ENCODE measurements around the gene PSMF1. TPM values are rescaled to one million over a fixed set of nuclear protein-coding genes. Genes with fewer than 3 reads are reported as not detected.

The PSMF1 gene
- total RNA-seq, 1 experiment from 2014 or later = 153 TPM

DNA sequence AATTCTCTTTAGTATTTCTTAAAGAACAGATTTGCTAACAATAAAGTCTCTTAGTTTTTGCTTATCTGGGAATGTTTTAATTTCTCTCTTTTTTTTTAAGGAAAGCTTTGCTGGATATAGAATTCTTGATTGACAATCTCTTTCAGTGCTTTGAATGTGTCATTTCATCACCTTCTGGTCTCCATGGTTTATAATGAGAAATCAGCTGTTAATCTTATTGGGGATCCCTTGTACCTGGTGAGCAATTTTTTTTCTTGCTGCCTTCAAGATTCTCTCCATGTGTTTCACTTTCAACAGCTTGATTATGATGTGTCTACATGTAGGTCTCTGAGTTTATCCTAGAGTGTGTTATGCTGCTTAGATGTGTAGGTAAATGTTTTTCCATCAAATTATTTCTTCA lies 16.4 kb upstream of the PSMF1 start:
- no peak overlapping the region for H3K4me3 ChIP-seq (replicated peaks in 1 of 2; ENCODE audit: low read depth in 1 of 2, low read length in 2 of 2)
- no peaks in the 10 kb centered on the region for H4K20me1 ChIP-seq (ENCODE audit: insufficient read depth)
- H2AFZ ChIP-seq (ENCODE audit: low read depth, low read length, poor library complexity, severe bottlenecking) = no peak overlapping the region
- intact Hi-C loops (cut with micrococcal nuclease) = loop anchor here (10.0 kb wide), 1 partner anchor 127 kb away; no protein-coding TSS in a partner anchor
- H3K79me2 ChIP-seq (ENCODE audit: insufficient read depth, low read length) = no peaks in the 10 kb centered on the region
- no peaks in the 10 kb centered on the region for H3K36me3 ChIP-seq (ENCODE audit: control insufficient read depth in 1 of 2, insufficient read depth in 2 of 2, low read length in 2 of 2)
- ChIA-PET CTCF (no interaction called here), POLR2A (no interaction called here), RAD21 (ENCODE audit: low non-redundant PET in 1 of 2, low total read pairs in 2 of 2, uncharacterized antibody in 2 of 2, unreplicated experiment in 2 of 2) (no interaction called here)
- H3K9me3 ChIP-seq (ENCODE audit: control insufficient read depth in 1 of 2, insufficient read depth in 1 of 2, low read depth in 1 of 2, low read length in 2 of 2) = 0 out of 4 replicates have a peak, but pooled peaks cover 4 to 5% of the 10 kb centered on the region in 2 experiments
- H3K27ac ChIP-seq (ENCODE audit: low read depth, low read length) = no peak overlapping the region
- H3K4me2 ChIP-seq (ENCODE audit: low read length) = no peak overlapping the region
- H3K4me1 ChIP-seq (ENCODE audit: control insufficient read depth in 1 of 2, insufficient read depth in 2 of 2, low read length in 2 of 2) = no peaks in the 10 kb centered on the region
- H3K9ac ChIP-seq (ENCODE audit: low read length) = no peak overlapping the region
- TF ChIP-seq ZNF274 (IDR thresholded peaks at IDR 0.05; ENCODE audit: low read depth, low read length) (no peak), SP1 (IDR thresholded peaks at IDR 0.05; ENCODE audit: low read depth) (no peak), SIN3A (IDR thresholded peaks at IDR 0.05; ENCODE audit: low read depth) (no peak), JUND (IDR thresholded peaks at IDR 0.05) (no peak), YY1 (IDR thresholded peaks at IDR 0.05; ENCODE audit: extremely low read depth, insufficient replicate concordance, low read depth, low read length) (no peak), RAD21 (IDR thresholded peaks at IDR 0.05; ENCODE audit: low read depth) (no peak), POLR2AphosphoS5 (IDR thresholded peaks at IDR 0.05; ENCODE audit: low read depth, low read length) (no peak), CEBPB (IDR thresholded peaks at IDR 0.05; ENCODE audit: low read depth) (no peak)
- TF ChIP-seq, protein P1, sequence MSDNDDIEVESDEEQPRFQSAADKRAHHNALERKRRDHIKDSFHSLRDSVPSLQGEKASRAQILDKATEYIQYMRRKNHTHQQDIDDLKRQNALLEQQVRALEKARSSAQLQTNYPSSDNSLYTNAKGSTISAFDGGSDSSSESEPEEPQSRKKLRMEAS (IDR thresholded peaks at IDR 0.05) = no peak
- TF ChIP-seq, protein P2, sequence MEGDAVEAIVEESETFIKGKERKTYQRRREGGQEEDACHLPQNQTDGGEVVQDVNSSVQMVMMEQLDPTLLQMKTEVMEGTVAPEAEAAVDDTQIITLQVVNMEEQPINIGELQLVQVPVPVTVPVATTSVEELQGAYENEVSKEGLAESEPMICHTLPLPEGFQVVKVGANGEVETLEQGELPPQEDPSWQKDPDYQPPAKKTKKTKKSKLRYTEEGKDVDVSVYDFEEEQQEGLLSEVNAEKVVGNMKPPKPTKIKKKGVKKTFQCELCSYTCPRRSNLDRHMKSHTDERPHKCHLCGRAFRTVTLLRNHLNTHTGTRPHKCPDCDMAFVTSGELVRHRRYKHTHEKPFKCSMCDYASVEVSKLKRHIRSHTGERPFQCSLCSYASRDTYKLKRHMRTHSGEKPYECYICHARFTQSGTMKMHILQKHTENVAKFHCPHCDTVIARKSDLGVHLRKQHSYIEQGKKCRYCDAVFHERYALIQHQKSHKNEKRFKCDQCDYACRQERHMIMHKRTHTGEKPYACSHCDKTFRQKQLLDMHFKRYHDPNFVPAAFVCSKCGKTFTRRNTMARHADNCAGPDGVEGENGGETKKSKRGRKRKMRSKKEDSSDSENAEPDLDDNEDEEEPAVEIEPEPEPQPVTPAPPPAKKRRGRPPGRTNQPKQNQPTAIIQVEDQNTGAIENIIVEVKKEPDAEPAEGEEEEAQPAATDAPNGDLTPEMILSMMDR (IDR thresholded peaks at IDR 0.05 in 2 of 3, conservative IDR thresholded peaks at IDR 0.05 in 1 of 3; ENCODE audit: borderline replicate concordance in 1 of 3, insufficient read depth in 1 of 3, low read depth in 2 of 3, low read length in 2 of 3) = no peak
- DNase-seq (ENCODE audit: low read depth, low spot score) = no peak
- ATAC-seq = no peak
- no peaks in the 10 kb centered on the region for H3K27me3 ChIP-seq (ENCODE audit: insufficient read depth, low read length)
- BruUV-seq (replicated peaks) = no TSS peak
- H3K9me2 ChIP-seq (ENCODE audit: insufficient read depth) = no peaks in the 10 kb centered on the region
